GM12878 (cell line): ENCODE data around the gene UBALD2. TPM values are rescaled to one million over a fixed set of nuclear protein-coding genes. Genes with fewer than 3 reads are reported as not detected.
A peak's percentile ranks its signal among the peaks of the same experiment; 100 is the strongest.

Experiments used
- EED ChIP-seq: sonication (generic); IDR thresholded peaks from 2 replicates; pipeline ENCODE4 v1.6.1; 2016; ENCODE audit warnings: antibody characterized with exemption, low read depth
- IKZF2 ChIP-seq, 2 experiments: fragments of 450-650 bp; IDR thresholded peaks; 2 replicates each; pipeline ENCODE4 v1.6.1; 2017; ENCODE audit warnings: mild to moderate bottlenecking in 2 of 2, moderate library complexity in 2 of 2
- LARP7 ChIP-seq: fragments of 450-650 bp; IDR thresholded peaks from 2 replicates; pipeline ENCODE4 v1.6.1; 2017; ENCODE audit warnings: mild to moderate bottlenecking
- NBN ChIP-seq: fragments of 450-650 bp; IDR thresholded peaks from 2 replicates; pipeline ENCODE4 v1.6.1; 2016
- SMARCA5 ChIP-seq: fragments of 450-650 bp; IDR thresholded peaks from 2 replicates; pipeline ENCODE4 v1.6.1; 2017; ENCODE audit warnings: mild to moderate bottlenecking
- TCF7 ChIP-seq: IDR thresholded peaks from 2 replicates; pipeline ENCODE4 v1.6.1; 2014; ENCODE audit warnings: antibody characterized with exemption, borderline replicate concordance
- polyA plus RNA-seq, 11 experiments: library from polyadenylated mRNA; depleted of rRNA in 4 of 11; unstranded in 6 of 11; stranded (reverse) in 5 of 11; fragments of >200 nt; fragmentation: Nextera tagmentation in 4 of 11; fragmentation: Illumina TruSeq in 1 of 11; extraction: Ambion mirVana in 4 of 11; extraction: Trizol in 1 of 11; gene quantifications; 1 replicate in 1 of 11; 2 replicates in 10 of 11; pipeline versions ENCODE4 v1.2.1 to v1.2.3, GENCODE V29; 2011 to 2016; ENCODE audit warnings: inconsistent platforms in 2 of 11, missing spikeins in 2 of 11, low read depth in 1 of 11
- total RNA-seq, 4 experiments: library from RNA; depleted of rRNA in 3 of 4; stranded (reverse); fragments of >200 nt in 3 of 4; fragmentation: Illumina TruSeq in 1 of 4; extraction: Trizol in 1 of 4; gene quantifications; 2 replicates each; pipeline versions ENCODE4 v1.2.1 to v1.2.3, GENCODE V29; 2013 to 2021
- TF ChIP-seq, protein P1 (sequence below): fragments of 150-350 bp; IDR thresholded peaks from 2 replicates; pipeline ENCODE4 v1.6.1; 2014; ENCODE audit warnings: mild to moderate bottlenecking, low read depth, low read length
- TF ChIP-seq, protein P2 (sequence below): fragments of 450-650 bp; formaldehyde crosslinking; IDR thresholded peaks from 2 replicates; pipeline ENCODE4 v1.5.0; 2022; ENCODE audit warnings: mild to moderate bottlenecking, missing genetic modification characterization
- TF ChIP-seq, protein P3 (sequence below): fragments of 450-650 bp; IDR thresholded peaks from 2 replicates; pipeline ENCODE4 v1.6.1; 2017; ENCODE audit warnings: antibody characterized with exemption, mild to moderate bottlenecking, moderate library complexity

The UBALD2 gene
- total and polyA plus RNA-seq, 10 of the 15 experiments (the other 5 are each of a cell fraction or from before 2014, with no cell fraction given), result 2.8 to 165 (median 20.6) TPM

DNA sequence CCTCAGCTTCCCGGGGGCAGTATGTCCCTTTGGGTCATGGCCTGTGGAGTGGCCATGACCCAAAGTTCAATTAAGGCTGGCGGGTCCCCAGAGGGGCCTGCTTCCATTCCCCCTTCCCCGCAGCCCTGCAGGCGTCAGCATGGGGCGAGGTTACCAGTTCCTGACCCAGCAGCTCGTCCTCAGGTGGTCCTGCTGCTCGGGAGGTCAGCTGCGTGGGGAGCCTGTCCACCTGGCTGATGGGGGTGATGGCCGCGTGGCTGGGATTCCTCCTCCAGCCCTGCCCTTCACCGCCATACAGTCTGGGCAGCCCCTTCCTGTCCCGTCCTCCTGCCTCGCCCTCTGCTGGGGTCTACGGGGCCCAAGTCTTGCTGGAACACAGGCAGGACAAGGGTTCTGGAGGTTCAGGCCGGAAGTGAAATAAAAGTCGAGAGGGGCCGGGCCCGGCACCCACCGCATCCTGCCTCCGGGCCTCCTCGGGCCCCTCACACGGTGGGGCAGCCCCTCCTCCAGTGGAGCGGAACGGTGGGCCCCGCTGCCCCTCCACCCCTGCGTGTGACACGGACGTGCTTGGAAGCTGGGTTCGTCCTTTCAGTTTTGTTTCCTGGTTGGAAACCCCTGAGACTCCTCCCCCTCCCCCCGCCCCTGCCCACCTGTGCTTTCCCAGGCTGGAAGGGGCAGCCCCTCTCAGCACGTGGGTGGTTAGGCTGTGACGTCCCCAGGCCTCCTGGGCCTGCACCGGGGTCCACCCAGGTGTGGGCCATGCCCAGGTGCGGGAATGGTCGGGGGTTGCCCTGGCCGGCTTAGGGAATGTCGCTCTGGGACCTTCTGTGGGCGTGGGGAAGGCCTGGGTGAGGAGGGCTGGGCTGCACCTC is 6.8 kb downstream of the UBALD2 start (continued):
- TF ChIP-seq, protein P1, sequence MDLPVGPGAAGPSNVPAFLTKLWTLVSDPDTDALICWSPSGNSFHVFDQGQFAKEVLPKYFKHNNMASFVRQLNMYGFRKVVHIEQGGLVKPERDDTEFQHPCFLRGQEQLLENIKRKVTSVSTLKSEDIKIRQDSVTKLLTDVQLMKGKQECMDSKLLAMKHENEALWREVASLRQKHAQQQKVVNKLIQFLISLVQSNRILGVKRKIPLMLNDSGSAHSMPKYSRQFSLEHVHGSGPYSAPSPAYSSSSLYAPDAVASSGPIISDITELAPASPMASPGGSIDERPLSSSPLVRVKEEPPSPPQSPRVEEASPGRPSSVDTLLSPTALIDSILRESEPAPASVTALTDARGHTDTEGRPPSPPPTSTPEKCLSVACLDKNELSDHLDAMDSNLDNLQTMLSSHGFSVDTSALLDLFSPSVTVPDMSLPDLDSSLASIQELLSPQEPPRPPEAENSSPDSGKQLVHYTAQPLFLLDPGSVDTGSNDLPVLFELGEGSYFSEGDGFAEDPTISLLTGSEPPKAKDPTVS, result no peak
- TF ChIP-seq, protein P2, sequence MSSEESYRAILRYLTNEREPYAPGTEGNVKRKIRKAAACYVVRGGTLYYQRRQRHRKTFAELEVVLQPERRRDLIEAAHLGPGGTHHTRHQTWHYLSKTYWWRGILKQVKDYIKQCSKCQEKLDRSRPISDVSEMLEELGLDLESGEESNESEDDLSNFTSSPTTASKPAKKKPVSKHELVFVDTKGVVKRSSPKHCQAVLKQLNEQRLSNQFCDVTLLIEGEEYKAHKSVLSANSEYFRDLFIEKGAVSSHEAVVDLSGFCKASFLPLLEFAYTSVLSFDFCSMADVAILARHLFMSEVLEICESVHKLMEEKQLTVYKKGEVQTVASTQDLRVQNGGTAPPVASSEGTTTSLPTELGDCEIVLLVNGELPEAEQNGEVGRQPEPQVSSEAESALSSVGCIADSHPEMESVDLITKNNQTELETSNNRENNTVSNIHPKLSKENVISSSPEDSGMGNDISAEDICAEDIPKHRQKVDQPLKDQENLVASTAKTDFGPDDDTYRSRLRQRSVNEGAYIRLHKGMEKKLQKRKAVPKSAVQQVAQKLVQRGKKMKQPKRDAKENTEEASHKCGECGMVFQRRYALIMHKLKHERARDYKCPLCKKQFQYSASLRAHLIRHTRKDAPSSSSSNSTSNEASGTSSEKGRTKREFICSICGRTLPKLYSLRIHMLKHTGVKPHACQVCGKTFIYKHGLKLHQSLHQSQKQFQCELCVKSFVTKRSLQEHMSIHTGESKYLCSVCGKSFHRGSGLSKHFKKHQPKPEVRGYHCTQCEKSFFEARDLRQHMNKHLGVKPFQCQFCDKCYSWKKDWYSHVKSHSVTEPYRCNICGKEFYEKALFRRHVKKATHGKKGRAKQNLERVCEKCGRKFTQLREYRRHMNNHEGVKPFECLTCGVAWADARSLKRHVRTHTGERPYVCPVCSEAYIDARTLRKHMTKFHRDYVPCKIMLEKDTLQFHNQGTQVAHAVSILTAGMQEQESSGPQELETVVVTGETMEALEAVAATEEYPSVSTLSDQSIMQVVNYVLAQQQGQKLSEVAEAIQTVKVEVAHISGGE (CRISPR knock-in tag), result no peak
- no peak for TF ChIP-seq TCF7
- peak; percentile 74; the same call in 1 of the 2 replicates for TF ChIP-seq EED
- TF ChIP-seq IKZF2 (IDR thresholded peaks at IDR 0.05), result peak; percentile 66 to 77
- TF ChIP-seq, protein P3, sequence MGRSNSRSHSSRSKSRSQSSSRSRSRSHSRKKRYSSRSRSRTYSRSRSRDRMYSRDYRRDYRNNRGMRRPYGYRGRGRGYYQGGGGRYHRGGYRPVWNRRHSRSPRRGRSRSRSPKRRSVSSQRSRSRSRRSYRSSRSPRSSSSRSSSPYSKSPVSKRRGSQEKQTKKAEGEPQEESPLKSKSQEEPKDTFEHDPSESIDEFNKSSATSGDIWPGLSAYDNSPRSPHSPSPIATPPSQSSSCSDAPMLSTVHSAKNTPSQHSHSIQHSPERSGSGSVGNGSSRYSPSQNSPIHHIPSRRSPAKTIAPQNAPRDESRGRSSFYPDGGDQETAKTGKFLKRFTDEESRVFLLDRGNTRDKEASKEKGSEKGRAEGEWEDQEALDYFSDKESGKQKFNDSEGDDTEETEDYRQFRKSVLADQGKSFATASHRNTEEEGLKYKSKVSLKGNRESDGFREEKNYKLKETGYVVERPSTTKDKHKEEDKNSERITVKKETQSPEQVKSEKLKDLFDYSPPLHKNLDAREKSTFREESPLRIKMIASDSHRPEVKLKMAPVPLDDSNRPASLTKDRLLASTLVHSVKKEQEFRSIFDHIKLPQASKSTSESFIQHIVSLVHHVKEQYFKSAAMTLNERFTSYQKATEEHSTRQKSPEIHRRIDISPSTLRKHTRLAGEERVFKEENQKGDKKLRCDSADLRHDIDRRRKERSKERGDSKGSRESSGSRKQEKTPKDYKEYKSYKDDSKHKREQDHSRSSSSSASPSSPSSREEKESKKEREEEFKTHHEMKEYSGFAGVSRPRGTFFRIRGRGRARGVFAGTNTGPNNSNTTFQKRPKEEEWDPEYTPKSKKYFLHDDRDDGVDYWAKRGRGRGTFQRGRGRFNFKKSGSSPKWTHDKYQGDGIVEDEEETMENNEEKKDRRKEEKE, result no peak; the same call in 1 of the 2 replicates
- TF ChIP-seq LARP7, result peak; percentile 79; the same call in 1 of the 2 replicates
- TF ChIP-seq NBN, result peak; percentile 83
- TF ChIP-seq SMARCA5, result peak; percentile 86
